Endometrium (tissue), 2 donors: ENCODE results near the gene TBC1D14.
A peak's percentile ranks its signal among the peaks of the same experiment; 100 is the strongest.

ENCODE experiments used
- FAIRE-seq: peaks from 2 replicates; lab custom pipeline; 2012; peaks lifted over from hg19 to GRCh38; lab: Jason Lieb, UNC
- donor health status: control.
- donor health status: control.

TBC1D14 gene

DNA sequence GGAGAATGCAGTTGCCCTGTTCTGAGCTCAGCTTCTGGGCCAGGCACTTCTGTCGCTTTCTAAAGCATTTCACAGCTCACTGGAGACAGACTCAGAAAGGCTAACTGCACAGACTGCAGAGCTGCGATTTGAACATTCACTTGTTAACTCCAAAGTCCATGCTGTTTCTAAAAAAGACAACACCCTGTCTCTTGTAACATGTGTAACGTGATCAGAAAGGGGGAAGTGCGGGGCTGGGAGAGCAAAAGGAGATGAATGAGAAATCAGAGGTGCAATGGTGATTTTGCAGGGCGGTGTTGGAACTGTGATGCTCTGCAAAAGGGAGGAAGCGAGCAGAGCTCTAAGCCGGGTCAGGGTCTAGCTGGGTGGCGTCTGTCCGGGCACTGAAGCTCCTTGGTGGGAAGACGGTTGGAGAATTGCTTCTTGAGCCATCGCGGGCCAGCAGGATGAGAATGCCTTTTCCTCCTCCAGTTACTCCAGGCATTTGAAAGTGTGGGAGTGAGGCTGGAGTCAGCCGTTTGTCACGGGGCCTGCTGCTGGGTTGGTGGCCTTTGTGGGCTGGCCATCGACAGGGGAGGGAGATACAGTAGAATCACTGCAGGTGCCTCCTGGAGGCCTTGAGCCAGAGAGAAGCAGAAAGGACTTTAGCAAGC is 20.3 kb downstream of the TBC1D14 start:
- FAIRE-seq: no peak

DNA sequence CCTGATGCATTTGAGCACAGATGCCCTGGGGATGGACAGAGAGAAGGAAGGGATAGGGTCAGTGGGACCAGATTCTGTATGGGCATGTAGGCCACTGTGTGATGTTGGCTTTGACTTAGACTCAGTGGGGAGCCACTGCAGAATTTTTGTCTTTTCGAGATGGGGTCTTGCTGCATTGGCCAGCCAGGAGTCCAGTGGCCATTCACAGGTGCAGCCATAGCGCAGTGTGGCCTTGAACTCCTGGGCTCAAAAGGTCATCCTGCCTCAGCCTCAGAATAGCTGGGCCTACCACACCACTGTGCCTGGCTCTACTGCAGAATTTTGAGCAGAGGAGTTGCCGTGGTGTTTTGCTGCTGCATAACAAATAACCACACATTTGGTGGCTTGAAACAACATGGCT is 22.8 kb downstream of the TBC1D14 start:
- FAIRE-seq: no peak

DNA sequence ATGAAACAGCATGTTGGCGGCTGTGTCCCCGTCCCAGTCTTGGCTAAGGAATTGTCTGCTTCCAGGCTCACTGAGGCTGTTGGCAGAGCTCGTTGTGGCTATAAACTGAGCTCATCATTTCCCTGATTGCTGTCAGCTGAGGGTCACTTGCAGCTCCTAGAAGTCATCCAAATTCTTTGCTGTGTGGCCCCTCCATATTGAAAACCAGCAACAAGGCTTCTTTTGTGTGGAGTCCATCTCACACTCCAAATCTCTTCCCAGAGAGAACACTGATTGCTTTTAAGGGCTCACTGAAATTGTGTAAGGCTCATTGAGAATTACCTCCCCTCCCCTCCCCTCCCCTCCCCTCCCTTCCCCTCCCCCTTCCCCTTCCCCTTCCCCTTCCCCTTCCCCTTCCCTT is 23.3 kb downstream of the TBC1D14 start:
- no peak for FAIRE-seq

DNA sequence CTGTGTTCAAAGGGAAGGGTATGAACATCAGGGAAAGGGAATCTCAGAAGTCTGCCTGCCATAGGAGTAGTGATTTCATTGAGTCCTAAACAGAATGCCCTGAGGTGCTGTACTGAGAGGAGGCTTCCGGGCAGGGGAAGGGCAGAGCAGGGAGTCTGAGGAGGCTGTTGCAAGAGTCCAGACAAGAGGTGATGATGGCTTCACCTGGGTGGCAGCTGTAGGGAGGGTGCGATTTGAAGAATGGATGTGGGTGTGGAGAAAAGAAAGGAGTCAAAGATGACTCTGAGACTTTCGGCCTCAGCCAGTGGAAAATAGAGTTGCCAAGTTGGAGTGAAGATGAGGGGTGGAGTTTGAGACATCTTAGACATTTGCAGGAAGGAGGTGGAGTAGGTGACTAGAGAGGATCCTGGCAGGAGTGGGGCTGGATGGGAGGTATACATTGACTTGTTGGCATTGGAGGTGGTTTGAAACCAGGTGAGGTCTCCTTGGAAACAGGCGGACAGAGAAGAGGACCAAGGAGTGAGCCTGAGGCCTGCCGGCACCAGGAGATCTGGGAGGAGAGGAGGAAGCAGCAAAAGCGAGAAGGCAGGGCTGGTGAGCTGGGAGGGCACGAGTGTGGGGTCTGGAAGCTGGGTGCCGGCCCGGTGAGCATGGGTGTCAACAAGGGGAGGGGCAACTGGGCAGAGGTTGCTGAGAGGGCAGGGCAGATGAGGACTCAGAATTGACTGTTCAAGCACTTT is 24.2 kb downstream of the TBC1D14 start:
- FAIRE-seq: no peak

DNA sequence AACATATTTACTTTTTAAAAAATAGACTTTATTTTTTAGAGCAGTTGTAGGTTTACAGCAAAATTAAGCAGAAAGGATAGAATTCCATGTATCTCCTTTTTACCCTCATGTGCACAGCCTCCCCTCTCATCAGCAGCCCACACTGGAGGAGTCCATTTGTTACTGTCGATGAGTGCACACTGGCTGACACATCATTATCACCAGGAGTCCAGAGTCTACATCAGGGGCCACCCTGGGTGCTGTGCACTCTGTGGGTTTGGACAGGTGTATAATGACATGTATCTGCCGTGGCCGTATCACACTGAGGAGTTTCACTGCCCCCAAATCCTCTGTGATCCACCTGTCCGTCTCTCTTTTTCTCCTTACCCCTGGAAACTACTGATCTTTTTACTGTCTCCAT is 26.3 kb downstream of the TBC1D14 start:
- no peak for FAIRE-seq

DNA sequence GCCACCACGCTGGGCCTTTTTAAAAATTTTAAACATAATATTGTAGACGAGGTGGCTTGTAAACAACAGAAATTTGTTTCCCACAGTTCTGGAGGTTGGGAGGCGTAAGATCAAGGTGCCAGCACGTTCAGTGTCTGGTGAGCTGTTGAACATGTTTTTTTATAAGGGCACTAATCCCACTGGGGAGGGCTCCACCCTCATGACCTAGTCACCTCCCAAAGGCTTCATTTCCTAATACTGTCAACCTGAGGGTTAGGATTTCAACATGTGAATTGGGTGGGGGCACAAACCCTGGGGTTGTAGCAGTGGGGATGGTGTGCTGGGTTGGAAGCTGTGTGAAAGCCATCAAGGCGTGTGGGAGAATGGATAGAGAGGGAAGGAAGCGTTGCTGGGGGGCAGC is 27.6 kb downstream of the TBC1D14 start:
- FAIRE-seq: no peak

DNA sequence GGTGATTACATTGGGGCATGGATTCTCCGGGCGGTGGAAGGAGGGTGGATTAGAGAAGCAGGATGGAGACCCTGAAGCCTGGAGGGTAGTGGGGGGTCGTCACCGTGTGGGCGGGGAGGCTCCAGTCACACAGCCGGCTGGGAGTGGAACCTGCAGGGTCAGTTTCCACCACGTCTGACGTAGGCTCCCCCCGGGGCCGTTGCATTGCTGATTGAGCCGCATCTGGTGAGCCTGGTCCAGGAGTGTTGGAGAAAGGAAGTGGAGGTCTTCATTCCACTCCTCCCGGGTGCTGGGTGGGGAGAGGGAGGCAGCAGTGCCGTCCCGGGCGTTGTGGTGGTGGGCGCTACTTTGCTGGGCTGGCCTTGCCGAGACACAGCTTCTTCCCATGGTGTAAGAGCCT is 28.1 kb downstream of the TBC1D14 start:
- FAIRE-seq: no peak

DNA sequence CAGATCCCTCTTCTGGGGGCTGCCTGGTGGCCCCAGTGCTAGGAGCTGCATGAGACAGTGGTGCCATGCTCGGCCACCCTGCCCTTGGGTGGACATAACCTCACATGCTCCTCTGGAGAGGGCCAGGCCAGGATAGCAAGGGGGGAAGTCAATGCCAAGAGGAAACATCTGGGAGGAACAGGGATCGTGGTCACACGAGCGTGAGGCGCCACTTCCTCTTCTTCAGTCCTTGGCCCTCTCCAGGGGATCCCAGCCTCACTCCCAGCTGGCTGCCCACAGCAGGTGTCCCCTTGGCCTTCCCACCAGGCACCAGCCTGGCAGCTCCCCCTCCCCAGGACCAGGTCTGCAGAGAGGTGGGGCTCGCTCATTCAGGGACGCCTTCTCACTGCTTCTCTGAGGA is 28.6 kb downstream of the TBC1D14 start:
- FAIRE-seq: no peak

DNA sequence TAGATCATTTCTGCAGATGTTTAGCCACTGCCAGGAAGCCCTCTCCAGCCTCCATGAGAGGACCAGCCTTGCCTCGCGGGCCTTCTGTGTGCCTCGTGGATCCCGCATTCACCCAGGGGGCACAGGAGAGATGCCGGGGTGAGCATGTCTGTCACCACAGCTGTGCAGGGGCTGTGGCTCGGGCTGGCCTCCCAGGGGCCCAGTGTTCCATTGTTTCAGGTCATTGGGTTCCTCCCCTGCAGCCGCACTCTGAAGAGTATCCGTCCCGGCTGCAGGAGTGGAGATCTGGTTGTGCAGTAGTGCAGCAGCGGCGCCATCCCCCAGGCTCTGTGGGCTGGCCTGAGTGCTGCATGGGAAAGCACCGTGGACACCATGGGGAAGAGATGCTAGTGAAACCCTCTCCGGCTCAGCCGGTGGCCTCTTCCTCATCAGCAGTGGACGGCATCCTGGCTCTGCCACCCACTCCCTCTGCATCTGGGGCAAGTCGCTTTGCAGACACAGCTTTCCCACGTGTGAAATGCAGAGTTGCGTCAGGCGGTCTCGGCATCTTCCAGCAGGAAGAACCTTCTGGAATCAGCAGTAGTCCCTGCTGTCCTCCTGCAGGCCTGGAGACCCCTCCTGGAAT is 29.1 kb downstream of the TBC1D14 start:
- no peak for FAIRE-seq

DNA sequence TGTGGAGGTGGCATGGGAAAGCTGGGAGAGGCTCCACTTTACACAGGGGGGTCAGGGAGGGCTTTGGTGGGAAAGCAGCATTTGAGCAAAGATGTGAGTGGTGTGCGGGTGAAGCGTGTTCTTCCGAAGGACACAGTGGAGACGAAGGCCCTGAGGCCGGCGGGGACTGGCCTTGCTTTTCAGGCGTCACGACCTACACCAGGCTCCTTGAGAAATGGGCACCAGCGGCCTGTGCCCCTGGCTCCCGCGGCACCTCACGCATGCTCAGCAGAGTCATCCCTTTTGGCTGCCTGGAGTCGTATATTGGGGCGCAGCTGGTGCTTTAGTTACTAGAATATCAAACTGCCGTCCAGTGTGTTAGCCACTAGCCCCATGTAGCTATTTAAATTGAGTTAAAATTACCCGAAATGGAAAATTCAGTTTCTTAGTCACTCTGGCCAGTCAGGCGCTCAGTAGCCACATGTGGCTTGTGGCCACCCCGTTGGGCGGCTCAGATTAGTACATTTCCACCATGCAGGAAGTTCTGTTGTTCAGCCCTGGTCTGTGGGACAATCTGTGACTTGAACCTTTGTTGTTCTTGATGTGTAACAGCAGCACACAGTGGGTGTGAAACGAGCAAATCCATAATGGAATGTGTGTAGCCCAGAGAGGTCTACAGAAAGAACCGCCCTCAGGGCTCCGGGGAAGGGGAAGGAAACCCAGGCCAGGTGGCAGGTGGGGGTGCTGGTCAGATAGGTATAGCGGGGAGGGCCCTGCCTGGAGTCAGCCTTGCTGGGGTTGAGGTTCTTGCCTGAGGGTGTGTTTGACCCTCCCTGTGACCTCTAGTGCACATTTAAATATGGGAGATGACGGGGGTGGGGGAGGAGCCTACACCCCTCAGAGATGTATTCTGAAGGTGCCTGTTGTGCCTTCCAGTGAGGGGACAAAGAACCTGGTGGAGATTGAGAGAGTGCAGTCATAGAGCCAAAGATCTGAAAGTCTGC is 30.4 kb downstream of the TBC1D14 start:
- FAIRE-seq: no peak

DNA sequence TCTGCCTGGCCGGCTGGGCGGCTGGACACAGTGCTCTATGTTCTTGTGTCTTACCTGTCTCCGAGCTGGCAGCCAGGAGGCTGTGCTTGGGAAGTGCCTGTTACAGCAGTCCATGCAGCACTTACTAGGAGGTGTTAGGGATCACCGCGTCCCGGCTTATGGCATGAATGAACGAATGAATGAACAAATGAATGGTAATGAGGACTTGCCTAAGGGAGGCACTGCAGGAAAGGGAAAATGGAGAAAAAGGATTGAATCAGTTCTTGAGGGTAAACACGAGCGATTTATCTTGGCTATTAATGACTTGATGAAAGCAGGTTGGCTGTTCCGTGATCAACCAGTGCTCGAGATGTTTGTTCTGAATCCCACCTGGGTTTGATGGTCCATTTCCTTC is 31.1 kb downstream of the TBC1D14 start:
- no peak for FAIRE-seq

DNA sequence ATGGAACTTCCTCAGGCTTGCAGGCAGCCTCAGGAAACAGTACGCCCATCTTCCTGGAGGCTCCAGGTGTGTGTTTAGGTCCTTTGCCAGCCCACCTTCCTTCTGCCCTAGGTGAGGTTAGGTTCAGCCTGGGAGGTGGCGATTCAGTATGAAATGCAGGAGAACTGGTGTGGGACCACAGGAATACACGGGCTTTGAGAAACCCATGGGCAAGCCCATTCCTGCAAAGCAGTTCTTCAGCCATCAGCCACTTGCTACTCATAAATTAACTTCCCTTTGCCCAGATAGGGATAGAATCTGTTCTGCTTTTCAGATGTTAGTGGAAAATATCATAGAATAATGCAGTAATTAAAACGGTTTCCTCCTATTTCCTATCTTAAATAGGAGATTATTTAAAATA is 32.2 kb downstream of the TBC1D14 start:
- no peak for FAIRE-seq

DNA sequence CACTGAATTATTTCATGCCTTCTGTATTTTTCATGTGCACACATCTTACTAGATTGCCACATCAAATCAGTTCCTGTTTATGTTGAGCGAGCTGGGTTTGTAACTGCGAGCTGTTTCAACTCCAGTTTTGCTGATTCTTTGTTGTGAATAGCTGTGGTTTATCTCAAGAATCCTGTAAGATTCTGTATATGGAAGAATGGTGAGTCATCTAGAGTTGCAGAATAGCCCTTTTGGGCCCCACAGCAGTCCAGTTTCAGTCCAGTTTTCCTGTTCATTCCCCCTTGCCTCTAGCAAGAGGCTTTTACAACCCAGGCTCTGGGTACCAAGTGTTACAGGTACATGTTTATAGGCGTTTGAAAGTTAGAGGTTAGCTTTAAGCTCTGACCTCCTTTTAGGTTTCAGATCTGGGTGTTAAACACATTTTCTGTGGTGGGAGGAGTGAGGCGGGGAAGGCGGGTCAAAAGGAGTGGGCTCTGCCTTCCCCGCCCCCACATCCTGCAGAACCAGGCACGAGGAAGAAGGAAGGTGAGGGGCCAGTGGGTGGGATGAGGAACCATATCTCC is 32.7 kb downstream of the TBC1D14 start:
- peak; percentile 94 for FAIRE-seq

DNA sequence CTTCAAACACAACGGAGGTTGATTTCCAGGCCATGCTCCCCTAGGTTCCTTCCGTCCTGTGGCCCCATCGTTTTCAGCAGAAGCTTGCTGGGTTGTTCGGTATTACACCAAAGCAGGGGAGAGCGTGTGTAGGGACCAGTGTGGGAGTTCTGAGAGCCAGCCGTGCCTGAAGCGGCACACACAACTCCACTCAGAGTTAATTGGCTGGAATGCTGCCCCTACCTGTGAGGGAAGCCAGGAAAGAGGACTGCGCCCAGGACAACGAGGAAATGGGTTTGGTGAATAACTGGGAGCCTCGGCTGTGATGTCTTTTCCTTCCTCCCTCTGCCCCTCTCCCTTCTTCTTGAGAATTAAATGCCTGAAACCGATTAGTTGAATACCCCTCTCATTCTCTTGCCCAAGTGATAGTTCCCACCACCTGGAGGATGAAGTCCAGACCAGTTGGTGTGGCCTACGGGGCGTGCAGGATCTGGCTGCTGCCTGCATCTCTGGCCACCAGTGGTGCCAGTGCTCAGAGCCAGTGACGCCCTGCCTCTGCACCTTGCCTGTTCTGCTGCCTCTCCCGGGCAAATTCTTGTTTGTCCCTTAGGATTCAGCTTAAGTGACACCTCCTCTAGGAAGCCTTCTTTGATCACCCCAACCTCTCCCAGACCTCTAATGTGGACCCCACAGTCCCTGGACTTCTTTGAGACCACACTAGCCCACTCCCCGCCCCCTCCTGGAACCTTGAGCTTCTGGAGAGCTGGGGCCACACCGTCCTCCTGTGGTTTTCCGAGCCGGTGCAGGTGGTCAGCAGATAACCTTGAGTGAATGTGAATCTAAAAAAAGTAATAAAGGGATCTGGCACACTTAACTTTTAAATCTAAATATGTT is 33.6 kb downstream of the TBC1D14 start:
- FAIRE-seq: no peak

DNA sequence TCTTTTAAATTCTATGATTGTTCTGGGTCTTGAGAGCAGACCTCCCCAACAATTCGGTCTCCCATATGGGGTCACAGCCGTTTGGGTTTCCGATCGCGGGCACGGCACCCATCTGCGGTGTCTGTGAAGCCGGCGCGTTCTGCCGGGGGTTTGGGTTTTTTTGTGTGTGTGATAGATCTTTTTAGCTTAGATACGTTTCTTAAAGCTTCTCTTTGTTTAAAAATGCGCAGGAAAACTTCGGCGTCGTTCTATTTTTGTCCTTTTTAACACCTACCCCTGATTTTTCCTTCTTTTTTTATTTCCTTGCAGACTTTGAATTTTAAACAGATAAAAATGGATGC is 34.2 kb downstream of the TBC1D14 start:
- FAIRE-seq: no peak

DNA sequence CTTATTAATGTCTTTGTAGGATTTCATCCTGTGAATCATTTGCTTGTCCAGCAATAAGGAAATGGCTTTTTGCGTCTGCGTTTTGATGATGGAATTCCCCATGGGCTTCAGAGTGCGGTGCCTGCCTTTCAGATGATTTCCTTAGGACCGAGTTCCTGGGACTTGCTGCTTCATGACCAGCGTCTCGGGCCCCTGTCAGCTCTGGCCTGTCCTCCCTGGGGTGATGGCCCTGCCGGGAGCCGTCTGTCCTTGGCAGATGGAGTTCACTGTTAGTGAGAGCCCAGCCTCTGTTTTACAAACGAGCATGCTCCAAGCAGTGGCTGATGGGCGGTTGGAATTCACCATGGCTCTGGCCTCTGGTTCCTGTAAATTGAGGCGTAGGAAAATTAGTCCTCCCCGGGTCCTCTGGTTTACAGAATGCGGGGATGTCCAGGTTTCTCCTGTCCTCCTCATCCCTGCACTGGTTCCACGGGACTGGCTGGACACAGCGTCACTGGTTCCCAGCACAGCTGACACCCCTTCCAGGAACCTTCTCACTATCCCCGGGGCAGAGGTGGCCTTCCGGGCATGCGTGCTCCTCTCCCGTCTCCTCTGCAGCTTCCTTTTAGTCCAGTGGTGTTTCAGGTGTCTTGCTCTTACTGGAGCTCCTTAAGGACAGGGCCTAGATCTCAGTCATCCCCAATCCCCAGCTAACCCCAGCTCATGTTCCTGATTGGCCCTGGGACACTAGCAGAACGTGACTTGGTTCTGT is 34.9 kb downstream of the TBC1D14 start:
- FAIRE-seq: no peak

DNA sequence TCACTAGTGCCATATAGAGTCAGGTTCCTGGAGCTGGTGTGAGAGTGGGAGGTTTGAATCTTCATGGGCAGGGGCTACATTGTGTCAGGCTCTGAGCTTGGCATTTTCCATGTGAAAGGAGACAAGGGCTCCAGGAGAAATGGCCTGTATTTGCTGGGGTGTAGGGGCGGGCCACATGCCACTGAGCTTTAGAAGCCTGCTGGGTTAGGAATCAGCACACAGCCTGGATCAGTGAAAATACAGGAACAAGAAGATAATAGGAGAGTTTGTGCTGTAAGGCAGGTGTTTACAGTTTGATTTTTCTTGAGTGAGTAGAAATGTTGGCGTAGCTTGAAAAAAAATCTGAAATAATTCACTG is 35.4 kb downstream of the TBC1D14 start:
- no peak for FAIRE-seq

DNA sequence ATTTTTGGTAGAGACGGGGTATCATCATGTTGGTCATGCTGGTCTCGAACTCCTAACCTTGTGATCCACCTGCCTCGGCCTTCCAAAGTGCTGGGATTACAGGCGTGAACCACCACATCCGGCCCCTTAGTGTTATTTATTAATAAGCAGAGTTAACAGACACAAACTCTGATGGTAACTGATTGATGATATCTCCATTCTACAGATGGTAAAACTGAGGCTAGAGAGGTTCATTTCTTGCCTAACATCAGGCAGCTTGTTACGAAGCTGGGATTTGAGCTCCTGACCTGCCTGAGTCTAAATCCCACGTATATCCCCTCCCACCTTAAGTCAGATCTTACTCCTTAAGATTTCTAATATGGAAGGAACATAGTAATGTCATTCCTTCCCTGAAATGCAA is 36.9 kb downstream of the TBC1D14 start:
- FAIRE-seq: no peak

DNA sequence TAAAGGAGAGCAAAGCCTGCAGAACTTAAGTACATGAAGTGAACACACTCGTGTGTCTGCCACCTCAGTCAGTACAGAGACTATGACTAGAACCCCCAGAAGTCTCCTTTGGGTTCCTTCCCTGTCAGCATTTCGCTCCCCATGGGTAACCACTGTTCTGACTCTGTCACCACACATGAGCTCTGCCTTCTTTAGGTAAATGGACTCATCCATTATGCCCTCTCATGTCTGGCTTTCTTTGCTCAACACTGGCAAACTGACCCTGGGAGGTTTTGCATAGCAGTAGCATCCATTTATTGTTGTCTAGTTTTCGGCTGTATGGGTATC is 38.5 kb downstream of the TBC1D14 start:
- no peak for FAIRE-seq

DNA sequence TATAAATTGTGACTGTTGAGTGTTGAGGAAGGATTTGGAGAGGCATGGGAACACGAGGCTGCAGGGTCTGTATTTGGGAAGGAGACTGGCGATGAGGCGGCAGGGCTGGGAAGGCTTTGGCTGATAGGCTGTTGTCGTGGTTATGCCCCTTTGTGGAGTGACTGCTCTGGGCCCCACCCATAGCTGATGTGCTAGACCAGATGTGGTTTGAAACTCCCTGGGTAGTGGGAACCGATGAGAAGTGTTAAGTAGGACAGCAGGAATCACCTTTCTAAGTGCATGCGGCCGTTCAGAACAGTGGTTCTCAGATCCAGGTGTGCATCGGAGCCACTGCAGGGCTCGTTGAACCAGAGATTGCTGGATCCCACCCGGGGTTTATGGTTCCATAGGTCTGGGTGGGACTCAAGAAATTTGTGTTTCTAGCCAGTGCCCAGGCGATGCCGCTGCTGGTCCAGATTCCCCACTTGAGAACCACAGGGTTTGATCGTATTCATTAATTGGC is 42.3 kb downstream of the TBC1D14 start:
- no peak for FAIRE-seq
